ENCODE measurements around the gene EEF2K.
"Not testable (repeated sequence)": the region's sequence is repeated elsewhere in the genome, so short reads cannot be mapped to it uniquely, and the experiment has no call there.

Gene EEF2K

DNA sequence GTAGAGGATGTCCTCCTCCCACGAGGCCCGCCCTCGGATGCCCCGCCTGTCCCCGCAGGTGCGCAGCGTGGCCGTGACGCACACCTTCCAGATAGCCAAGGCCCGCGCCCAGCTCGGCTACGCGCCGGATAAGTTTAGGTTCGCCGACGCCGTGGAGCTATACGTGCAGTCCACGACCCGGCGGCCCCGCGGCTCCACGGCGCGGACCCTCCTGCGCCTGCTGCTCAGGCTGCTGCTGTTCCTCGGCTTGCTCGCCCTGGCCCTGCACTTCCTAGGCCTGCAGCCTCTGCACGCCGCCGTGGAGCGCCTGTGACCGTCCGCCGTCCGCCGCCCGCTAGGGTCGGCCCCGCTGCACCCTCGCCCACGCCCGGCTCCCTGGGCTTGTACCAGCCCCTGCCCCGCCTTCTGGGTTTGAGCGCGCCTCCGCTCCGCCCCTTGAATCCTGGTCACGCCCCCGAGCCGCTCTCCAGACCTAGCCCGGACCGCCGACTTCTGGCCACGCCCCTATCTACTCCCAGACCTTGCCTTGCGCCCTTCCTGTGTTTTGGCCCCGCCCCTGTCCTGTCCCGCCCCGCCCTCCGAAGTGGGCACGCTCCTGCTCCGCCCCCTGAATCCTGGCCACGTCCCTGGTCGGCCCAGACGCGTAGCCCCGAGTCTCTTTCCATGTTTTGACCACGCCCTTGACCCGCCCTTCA lies 15.8 kb upstream of the EEF2K start:
- no peak for DNase-seq (ENCODE audit: low read depth)

DNA sequence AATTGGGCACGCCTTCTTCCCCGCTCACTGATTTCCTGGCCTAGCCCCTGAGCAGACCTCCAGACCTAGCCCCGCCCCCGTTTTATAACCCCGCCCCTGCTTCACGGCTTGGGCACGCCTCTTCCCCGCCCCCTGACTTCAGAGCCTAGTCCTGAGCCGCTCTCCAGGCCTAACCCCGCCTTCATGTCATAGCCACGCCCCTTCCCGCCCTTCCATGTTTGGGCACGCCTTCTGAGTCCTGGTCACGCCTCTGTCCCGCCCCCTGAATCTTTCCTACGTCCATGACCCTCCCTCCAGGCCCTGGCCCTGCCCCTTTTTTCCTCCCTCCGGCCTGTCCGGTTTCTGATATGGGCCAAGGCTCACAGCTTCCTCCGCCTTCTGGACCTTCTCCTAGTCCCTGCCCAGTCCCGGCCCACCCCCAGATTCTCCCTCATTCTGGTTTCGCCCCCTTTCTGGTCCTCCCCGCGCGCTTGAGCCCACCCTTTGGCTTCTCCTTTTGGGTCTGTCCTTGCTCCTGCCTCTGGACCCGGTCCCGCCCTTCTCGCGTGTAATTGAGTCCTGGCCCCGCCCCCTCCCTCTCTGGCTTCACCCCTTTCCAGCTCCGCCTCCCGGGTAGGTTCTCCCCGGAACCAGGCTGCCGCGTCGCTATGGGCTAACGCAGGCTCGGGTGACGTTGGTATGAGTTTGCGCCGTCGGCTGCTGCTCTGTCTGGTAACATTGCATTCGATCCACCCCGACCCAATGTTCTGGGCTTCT lies 15.1 kb upstream of the EEF2K start:
- DNase-seq (ENCODE audit: low read depth): peak; percentile 99

DNA sequence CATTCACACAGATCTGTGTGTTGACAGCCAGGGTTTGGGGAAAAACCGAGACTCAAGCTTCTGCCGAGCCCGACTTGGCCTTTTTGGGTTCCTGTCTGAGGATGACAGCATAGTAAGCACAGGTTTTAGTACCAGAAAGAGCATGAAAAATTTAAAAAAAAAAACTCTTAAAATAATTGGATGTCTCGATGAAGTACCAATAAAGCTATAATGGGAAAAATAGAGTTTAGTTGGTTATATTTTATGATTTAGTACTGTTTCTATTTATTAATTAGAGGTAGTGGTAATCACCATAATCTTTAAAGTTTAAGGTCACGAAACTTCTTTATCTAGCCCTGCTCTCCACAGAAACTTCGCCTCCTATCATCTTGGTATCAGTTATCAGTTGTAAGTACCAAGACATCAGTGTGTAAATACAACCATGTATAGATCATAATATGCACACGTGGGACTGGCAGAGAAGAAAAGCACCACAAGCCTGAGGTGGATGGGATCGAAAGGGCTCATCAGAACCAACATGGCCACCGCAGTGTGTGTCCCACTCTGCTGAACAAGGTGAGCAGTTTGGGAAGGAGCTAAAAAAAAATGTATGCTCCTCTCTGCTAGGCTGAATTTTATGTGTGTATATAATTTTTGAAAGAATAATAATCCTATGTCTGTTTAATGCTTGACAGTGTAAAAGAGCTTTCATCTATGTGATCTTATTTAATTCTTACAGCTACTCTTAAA lies 14.4 kb upstream of the EEF2K start:
- DNase-seq (ENCODE audit: low read depth): no peak

DNA sequence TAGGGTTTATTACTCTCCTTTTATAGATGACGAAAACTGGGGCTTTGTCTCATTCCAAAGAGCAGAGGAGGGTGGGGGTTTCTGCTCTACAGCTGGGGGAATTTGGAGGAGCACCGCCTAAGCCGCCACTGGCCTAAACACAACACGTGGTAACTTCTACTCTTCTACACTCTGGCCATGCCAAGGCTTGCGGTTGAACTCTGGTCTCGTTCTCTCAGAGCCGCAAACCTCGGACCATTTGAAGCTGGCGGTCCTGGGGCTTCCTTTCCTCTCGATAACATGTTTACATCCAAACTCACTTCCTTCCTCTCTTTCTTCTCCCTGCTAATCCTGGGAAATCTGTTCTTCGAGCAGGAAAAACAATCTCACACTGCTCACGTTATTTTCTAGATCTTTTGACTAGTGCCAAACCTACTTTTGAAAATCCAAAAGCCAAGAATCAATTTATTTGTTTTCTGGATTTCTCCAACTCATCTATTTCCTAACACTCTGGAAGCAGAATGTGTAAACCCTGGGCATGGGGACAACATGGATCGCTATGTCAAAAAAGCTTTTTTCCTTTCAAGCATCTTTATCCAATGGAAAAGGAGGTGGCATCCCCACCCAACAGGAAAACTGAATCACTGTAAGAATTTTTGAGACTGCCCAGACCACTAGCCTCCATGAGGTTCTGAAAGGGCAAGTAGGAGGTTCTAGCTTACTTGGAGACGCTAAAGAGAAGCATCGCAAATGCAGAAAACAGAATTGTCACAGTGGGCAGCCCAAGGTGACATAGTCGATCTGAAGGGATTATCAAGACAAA lies 13.6 kb upstream of the EEF2K start:
- DNase-seq (ENCODE audit: low read depth): peak; percentile 97

DNA sequence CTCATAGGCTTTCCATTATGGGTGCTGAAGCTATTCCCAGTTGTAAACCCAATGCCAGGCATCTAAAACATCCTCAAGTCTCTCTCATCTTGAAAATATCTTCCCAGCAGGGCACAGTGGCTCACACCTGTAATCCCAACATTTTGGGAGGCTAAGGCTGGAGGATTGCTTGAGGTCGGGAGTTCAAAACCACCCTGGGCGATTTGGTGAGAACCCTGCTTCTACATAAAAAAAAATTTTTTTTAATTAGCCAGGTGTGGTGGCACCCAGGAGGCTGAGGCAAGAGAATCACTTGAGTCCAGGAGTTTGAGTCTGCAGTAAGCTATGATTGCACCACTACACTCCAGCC lies 13.0 kb upstream of the EEF2K start:
- no peak for DNase-seq (ENCODE audit: low read depth)

DNA sequence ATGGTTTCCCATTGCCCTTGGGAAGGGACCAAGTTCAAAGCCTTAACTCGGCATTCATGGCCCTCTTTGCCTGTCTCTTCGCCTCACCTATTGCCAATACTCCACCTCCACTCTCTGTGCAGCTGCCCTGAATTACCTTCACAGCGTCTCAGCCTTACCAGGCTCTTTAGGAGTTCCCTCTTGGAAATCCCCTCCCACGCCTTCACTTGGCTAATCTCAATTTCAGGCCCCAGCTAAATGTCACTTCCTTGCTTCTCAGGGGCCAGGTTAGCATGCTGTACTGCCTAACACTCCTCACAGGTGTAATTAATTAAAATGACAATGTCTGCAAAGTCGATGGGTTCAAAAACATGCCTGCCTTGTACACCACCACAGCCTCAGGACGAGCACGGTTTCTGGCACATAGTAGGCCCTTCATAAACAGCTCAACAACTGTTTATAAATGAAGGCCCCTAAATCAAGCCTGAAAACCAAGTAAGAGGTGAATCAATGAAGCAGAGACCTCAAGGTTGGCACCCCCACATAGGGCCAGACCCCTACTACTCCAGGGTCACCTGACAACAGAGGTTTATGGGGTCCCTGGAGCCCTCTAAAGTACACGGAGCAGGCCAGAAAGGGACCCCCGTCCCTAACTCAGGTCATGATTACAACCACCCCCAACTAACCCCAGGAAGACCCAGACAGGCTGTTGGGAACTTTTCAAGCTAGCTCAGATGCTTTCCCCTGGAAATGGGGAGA lies 11.2 kb upstream of the EEF2K start:
- no peak for DNase-seq (ENCODE audit: low read depth)

DNA sequence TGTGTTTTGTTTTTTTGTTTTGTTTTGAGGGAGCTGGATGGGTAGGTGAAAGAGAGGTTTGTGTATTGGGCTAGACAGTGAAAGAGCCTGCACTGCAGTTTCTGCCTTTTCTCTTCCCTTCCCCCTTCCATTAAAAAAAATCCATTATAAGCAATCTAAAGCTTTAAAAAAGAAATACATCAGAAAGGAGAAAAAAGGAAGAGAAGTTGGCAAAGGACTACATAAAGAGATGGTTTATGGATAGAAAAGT lies 10.7 kb upstream of the EEF2K start:
- DNase-seq (ENCODE audit: low read depth): no peak

DNA sequence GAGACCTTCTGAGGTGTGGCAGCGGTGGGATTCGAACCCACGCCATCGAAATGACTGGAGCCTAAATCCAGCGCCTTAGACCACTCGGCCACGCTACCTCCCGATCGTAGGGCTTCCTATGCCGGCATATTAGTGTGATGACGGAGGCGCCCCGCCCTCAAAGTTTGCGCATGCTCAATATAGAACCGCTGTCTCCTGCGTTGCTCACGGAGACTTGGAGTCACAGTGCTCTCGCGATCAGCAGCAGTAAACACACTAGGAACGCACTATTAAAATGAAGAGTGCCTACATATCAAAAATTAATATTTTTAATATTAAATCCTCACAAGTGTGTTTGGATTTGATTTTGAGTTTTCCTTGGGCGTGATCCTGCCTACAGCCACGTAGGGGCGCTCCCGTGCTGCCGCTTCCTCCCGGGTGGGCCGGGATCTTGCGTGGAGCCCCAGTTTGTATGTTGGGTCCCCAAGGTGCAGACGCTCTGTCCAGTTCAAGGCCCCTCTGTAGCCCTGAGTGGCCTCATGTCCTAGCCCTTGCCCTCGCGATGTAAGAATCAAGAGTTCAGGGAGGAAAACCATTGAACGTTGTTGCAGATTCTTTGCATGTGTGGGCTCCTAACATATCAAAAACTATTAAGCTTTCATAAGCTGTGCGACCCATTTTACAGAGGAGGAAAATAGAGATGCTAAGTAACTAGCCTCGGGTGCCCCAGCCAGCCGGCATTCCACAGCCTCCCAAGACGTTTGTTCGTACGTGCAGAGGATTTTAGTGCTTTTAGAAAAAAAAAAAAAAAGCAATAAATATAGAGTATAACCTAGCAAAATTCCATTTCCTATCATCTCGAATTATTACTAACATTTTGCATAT lies 10.2 kb upstream of the EEF2K start:
- peak; percentile 65 for DNase-seq (ENCODE audit: low read depth)

DNA sequence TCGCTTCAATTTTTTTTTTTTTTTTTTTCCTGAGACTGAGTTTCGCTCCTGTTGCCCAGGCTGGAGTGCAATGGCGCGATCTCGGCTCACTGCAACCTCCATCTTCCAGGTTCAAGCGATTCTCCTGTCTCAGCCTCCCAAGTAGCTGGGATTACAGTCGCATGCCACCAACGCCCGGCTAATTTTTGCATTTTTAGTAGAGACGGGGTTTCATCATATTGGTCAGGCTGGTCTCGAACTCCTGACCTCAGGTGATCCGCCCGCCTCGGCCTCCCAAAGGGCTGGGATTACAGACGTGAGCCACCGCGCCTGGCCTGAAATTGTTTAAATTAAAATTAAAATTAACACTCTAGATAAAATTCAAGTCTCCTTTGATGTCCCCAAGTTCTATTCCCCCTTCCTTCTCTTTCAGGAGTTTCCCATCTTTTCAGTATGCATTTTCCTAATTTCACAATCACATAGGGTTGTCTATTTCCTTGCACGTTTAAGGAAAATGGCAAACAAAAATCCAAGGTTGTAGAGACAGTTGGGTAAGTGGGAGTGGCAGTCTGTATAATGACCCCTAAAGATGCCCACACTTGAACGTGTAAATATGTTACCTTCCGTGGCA lies 9.4 kb upstream of the EEF2K start:
- DNase-seq (ENCODE audit: low read depth): not testable (repeated sequence)

DNA sequence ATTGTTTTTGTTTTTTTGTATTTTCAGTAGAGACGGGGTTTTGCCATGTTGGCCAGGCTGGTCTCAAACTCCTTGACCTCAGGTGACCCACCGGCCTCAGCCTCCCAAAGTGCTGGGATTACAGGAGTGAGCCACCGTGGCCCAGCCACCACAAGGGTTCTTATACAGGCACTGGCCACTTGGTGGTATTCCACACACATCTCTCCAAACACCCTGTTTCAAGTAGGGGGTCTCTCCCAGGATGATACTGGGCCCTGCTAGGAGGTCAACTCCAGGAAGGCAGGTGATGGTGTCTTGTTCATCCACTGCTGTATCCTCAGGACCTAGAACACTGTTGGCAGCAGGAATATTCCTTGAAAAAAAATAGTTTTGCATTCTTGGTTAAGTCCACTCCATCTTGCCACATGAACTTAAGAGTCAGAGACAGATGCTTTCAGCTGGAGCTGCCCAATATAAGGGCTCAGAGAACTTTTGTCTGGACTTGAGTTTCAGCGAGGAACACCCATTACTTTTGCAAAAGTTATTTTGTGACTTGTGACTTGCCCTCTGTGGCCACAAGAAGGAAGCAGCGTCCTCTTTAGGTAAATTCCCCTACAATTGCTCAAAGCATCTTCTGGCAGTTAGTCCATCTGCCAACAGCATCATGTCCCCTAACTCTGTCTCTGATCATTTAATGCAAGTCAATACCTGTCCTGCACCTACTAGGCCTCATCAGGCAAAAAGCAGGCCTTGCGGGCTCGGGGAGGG lies 7.4 kb upstream of the EEF2K start:
- no peak for DNase-seq (ENCODE audit: low read depth)

DNA sequence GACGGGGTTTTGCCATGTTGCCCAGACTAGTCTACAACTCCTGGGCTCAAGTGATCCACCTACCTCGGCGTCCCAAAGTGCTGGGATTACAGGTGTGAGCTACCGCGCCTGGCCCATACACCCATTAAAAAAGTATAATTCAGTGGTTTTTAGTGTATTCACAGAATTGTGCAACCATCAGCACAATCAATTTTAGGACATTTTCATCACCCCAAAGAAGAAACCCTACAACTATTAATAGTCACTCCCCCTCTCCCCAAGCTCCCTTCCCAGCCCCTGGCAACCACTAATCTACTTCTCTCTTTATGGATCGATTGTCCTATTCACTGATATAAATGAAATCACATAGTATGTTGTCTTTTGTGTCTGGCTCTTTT lies 3.8 kb upstream of the EEF2K start:
- no peak for DNase-seq (ENCODE audit: low read depth)

DNA sequence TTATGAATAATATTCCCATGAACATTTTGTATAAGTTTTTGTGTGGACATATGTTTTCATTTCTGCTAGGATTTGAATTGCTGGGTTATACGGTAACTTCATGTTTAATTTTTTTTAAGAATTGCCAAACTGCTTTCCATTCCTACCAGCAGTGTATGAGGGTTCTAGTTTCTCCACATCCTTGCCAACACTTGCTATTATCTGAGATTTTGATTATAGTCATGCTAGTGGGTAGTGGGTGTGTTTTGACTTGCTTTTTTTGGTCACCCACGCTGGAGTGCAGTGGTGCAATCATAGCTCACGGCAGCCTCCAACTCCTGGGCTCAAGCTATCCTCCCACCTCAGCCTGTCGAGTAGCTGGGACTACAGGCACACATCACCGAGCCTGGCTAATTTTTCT lies 3.0 kb upstream of the EEF2K start:
- DNase-seq (ENCODE audit: low read depth): no peak

DNA sequence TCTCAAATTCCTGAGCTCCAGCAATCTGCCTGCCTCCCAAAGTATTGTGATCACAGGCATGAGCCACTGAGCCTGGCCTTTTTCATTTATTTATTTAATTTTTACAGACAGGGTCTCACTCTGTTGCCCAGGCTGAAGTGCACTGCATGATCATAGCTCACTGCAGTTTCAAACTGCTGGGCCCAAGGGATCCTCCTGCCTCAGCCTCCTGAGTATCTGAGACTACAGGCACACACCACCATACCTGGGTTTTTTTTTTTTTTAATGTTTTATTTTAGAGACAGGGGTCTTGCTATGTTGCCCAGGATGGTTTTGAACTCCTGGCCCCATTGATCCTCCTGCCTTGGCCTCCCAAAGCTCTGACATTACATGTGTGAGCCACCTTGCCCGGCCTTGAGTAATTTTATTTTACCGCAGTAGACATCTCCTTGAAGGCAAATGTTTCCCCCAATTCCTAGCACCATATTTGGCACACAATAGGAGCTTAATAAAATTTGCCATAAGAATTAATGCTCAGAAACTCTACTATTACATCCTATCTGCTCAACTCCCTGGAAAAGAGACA lies 1.9 kb upstream of the EEF2K start:
- no peak for DNase-seq (ENCODE audit: low read depth)

DNA sequence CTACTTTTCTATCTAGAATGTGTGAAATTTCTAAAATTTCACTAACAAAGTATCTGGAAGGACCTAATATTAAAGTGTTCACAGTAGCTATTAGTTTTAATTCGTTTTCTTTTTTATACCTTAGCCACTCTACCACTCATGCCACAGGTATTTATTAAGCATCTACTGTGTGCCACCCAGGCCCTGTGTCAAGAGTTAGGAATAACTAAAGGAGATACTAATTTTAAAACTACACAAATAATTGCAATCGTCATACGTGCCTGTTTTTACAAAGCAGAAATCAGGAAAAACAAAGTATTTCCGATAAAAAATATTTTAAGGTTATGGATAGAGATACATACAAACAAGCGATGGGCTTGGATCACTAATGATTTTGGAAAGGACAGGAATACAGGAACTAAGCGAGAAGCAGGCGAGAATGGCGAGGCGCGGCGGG lies 483 bp upstream of the EEF2K start:
- no peak for DNase-seq (ENCODE audit: low read depth)

DNA sequence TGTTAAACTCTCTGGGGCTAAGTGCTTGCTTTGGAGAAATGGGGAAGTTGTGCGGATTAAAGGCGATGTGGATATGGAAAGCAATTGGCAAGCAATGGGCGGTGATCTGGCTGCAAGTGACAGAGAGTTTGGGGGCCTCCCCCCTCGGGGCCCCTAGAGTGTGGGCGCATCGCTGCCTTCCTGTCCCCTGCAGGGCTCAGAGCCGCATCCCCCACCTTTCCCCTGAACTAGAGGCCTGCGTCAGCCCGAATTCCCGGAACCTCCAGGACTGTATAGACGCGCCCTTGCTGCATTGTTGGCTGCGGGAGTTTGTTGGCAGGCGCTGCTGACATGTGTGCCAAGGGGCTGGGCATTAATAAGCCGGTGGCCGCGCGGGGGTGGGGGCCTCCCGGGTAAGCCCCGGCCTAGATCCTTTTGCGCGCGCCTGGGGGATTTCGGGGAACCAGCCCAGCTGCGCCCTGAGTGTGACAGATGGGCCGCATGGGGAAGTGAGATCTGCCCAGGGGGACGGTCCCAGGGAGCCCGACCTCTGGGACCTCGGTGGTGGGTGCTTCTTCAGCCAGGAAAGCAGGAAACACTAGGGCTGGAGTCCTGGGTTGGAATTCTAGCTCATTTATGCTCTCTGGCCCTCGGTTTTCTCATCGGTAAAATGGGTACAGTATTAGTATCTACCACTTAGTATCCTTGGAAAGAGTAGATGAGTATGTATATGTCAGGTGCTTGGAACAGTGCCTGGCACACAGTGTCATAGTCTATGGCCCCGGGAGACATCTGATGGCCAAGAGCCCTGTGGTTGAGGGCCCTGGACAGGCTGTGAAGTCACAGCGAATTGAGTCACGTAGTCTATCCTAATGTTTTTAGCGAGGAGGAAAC lies 1.0 kb downstream of the EEF2K start:
- DNase-seq (ENCODE audit: low read depth): no peak

DNA sequence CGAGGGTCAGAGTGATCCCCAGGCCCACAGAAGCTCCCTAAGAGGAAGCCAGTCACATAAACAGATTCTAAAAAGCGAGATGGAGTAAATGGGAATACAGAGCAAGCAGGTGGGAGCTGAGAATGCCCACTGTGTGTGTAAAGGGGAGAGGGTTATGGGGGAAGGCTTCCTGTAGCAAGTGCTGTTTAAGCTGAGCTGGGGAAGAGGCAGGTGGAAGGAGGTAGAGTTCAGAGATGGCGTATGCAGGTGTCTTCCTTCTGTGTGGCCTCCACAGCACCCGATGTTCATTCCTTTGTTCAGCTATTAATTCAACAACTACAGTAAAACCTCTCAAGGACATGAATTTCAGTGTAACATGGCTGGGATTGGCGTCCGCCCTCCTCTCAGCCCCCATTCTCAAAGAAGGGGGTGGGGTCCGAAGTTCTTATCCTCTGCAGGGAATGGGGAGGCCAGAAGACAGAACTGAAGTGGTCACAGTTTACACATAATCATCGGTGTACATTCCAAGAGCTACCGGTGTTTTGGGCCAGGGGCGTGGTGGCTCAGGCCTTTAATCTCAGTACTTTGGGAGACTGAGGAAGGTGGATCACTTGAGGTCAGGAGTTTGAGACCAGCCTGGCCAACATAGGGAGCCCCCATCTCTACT lies 1.8 kb downstream of the EEF2K start:
- DNase-seq (ENCODE audit: low read depth): no peak

DNA sequence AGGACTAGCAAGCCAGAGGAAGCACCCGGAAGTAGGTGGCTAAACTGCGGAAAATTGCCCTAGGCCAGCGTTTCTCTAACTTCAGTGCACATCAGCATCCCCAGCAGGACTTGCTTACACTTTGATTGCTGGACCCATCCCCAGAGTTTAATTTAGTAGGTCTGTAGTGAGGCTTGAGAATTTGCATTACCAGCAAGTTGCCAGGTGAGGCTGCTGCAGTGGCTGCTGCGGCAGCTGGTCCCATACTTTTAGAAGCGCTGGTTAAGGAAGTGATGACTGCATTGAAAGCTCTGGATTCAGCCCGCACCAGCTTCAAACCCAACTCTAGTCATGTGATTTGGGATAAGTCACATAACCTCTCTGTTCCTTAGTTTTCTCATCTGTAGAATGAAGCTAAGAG lies 4.2 kb downstream of the EEF2K start:
- no peak for DNase-seq (ENCODE audit: low read depth)

DNA sequence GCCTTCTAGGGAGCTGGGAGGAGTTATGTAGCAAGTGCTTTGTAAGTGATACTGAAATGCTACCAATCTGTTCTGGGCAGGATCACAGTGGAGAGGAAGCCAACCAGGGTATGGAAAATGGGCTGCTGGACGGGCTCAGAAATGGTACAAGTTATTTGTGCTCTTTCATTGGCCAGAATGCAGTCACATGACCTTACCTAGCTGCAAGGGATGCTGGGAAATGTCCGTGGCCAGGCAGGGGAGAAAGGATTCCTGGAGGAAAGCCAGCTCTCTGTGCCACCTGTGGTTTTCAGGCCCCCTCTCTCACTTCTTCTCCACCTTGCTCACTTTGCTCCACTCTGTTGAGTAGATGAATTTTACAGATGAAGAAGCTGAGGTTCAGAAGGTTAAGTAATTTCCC lies 4.8 kb downstream of the EEF2K start:
- DNase-seq (ENCODE audit: low read depth): no peak
